ENCODE data around the gene FBXW7.

Gene FBXW7

GRCh38 chr4:152415980-152416379, 119.9 kb downstream of the FBXW7 start:
- TF ChIP-seq TAF1 (IDR thresholded peaks at IDR 0.05; ENCODE audit: borderline replicate concordance, insufficient read depth, low read length) (no peak), POLR2AphosphoS5 (IDR thresholded peaks at IDR 0.05; ENCODE audit: low read depth, low read length) (no peak), SIN3A (IDR thresholded peaks at IDR 0.05; ENCODE audit: borderline replicate concordance, insufficient read depth, low read length) (no peak), REST (IDR thresholded peaks at IDR 0.05; ENCODE audit: insufficient read depth in 1 of 2, low read depth in 2 of 2, low read length in 2 of 2) (no peak), FOXP2 (optimal IDR thresholded peaks at IDR 0.05; ENCODE audit: borderline replicate concordance, extremely low read depth, extremely low read length, insufficient read depth) (no peak)

- TF ChIP-seq SIN3A (IDR thresholded peaks at IDR 0.05; ENCODE audit: borderline replicate concordance, insufficient read depth, low read length) (no peak), TAF1 (IDR thresholded peaks at IDR 0.05; ENCODE audit: borderline replicate concordance, insufficient read depth, low read length) (no peak), FOXP2 (optimal IDR thresholded peaks at IDR 0.05; ENCODE audit: borderline replicate concordance, extremely low read depth, extremely low read length, insufficient read depth) (no peak), REST (IDR thresholded peaks at IDR 0.05; ENCODE audit: insufficient read depth in 1 of 2, low read depth in 2 of 2, low read length in 2 of 2) (no peak), POLR2AphosphoS5 (IDR thresholded peaks at IDR 0.05; ENCODE audit: low read depth, low read length) (no peak)
Observed at GRCh38 chr4:152408514-152409327, 127.2 kb downstream of the FBXW7 start.

GRCh38 chr4:152401424-152401823, 134.5 kb downstream of the FBXW7 start:
- TF ChIP-seq SIN3A (IDR thresholded peaks at IDR 0.05; ENCODE audit: borderline replicate concordance, insufficient read depth, low read length) (no peak), POLR2AphosphoS5 (IDR thresholded peaks at IDR 0.05; ENCODE audit: low read depth, low read length) (no peak), TAF1 (IDR thresholded peaks at IDR 0.05; ENCODE audit: borderline replicate concordance, insufficient read depth, low read length) (no peak), REST (IDR thresholded peaks at IDR 0.05; ENCODE audit: insufficient read depth in 1 of 2, low read depth in 2 of 2, low read length in 2 of 2) (no peak), FOXP2 (optimal IDR thresholded peaks at IDR 0.05; ENCODE audit: borderline replicate concordance, extremely low read depth, extremely low read length, insufficient read depth) (no peak)

GRCh38 chr4:152399246-152399645, 136.6 kb downstream of the FBXW7 start:
- TF ChIP-seq POLR2AphosphoS5 (IDR thresholded peaks at IDR 0.05; ENCODE audit: low read depth, low read length) (no peak), TAF1 (IDR thresholded peaks at IDR 0.05; ENCODE audit: borderline replicate concordance, insufficient read depth, low read length) (no peak), SIN3A (IDR thresholded peaks at IDR 0.05; ENCODE audit: borderline replicate concordance, insufficient read depth, low read length) (no peak), REST (IDR thresholded peaks at IDR 0.05; ENCODE audit: insufficient read depth in 1 of 2, low read depth in 2 of 2, low read length in 2 of 2) (no peak), FOXP2 (optimal IDR thresholded peaks at IDR 0.05; ENCODE audit: borderline replicate concordance, extremely low read depth, extremely low read length, insufficient read depth) (no peak)

Measured in PFSK-1 (cell line).